Measurements from ENCODE around the gene C6orf47. TPM values are rescaled to one million over a fixed set of nuclear protein-coding genes. Genes with fewer than 3 reads are reported as not detected.

C6orf47 gene
- total RNA-seq, 2 experiments from 2014 or later: 16.7 to 18.5 TPM

DNA sequence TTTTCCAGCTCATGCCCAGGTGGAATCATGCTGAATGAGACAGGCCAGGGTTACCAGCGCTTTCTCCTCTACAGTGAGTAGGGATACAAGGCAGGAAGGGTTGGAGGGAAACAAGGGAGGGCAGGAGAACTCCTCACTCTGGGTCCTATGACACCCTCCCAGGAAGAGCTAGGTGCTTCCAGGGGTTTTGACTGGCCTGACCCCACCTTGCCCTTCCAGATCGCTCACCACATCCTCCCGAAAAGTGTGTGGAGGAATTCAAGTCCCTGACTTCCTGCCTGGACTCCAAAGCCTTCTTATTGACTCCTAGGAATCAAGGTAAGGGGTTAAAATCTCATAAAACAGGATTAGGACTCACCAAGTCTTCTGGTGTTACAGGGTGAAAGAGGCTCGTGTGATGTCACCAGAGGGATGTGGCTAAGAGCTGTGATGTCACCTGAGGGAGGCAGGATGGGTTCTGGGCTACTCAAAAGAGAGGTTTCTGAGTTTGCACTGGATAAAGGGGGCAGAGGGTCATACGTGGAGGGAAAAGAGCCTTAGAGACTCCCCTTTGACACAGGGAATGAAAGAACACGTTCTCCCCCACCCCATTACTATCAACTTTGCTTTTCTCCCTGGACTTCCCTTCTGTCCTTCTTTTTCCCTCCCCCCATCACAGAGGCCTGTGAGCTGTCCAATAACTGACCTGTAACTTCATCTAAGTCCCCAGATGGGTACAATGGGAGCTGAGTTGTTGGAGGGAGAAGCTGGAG is 3.0 kb downstream of the C6orf47 start:
- H3K4me2 ChIP-seq (ENCODE audit: low read length): no peak overlapping the region

DNA sequence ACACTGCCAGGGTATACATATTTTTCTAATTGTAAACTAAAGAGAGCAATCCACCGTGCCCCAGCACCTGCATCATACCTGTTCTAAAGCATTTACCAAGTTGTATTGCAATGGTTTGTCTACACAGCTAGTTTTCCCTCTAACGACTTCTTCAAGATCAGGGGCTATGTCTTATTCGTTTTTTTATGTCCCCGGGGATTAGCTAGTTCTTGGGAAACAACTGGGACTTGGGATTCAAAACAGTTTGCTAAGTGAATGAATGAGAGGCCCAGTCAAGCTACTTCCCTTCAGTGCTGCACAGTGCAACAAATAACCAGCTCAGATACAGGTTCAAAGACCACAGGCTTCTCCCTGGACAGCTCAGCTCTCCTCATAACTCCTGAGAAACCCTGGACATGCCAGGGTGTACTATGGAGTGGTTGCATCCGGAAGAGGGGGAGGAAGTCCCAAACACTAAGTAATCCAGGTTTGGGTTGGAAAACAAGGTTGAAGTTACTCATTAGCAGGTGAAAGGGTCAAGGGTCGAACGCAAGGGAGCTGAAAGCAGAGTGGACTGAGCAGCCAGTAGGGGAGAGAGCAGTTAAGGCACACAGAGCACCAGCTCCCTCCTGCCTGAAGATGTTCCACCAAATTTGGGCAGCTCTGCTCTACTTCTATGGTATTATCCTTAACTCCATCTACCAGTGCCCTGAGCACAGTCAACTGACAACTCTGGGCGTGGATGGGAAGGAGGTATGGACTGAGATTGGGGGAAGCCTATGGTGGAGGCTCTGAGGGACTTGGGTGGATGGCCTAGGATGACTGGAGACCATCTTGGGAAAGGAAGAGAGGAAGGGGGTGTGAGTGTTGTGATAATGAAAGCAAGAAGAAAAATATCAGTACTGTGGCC is 5.0 kb downstream of the C6orf47 start, which contains the start of gene APOM:
Gene APOM (plus strand): TSS at position 546 of the 889 bp plus-strand sequence. CDS start 73 bp downstream, at position 619.
- peaks cover 38% of the 10 kb centered on the region for H3K4me1 ChIP-seq (ENCODE audit: insufficient read depth, low read length, poor library complexity, severe bottlenecking)
- no peak within 1 kb of the TSS for H2AFZ ChIP-seq (ENCODE audit: low read length)
- DNase-seq (ENCODE audit: low spot score): no peak
- H3K79me2 ChIP-seq (ENCODE audit: insufficient read depth, low read depth, low read length): peaks cover 24% of the 10 kb centered on the region
- peaks cover 7% of the 10 kb centered on the region; the same call in 1 of the 2 replicates for H3K36me3 ChIP-seq (ENCODE audit: insufficient read depth, low read length)
- ChIA-PET POLR2A (interaction anchor here (0.6 to 0.7 kb wide), 2 partner anchors 9 to 18 kb away, joined by 3 read pairs; partner anchors contain the start of gene GPANK1), CTCF (ENCODE audit: unreplicated experiment) (no interaction called here)
- H3K4me2 ChIP-seq (ENCODE audit: low read length): no peak within 1 kb of the TSS
- H4K20me1 ChIP-seq (ENCODE audit: insufficient read depth, low read length): 0 out of 2 replicates have a peak, but pooled peaks cover 4% of the 10 kb centered on the region
- H3K9me2 ChIP-seq (ENCODE audit: insufficient read depth, low read length): no peaks in the 10 kb centered on the region
- H3K4me3 ChIP-seq (ENCODE audit: low read depth, low read length, poor library complexity, severe bottlenecking): no peak within 1 kb of the TSS
- no peaks in the 10 kb centered on the region for H3K9me3 ChIP-seq (ENCODE audit: low read length)
- TF ChIP-seq, protein P1, sequence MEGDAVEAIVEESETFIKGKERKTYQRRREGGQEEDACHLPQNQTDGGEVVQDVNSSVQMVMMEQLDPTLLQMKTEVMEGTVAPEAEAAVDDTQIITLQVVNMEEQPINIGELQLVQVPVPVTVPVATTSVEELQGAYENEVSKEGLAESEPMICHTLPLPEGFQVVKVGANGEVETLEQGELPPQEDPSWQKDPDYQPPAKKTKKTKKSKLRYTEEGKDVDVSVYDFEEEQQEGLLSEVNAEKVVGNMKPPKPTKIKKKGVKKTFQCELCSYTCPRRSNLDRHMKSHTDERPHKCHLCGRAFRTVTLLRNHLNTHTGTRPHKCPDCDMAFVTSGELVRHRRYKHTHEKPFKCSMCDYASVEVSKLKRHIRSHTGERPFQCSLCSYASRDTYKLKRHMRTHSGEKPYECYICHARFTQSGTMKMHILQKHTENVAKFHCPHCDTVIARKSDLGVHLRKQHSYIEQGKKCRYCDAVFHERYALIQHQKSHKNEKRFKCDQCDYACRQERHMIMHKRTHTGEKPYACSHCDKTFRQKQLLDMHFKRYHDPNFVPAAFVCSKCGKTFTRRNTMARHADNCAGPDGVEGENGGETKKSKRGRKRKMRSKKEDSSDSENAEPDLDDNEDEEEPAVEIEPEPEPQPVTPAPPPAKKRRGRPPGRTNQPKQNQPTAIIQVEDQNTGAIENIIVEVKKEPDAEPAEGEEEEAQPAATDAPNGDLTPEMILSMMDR (conservative IDR thresholded peaks at IDR 0.05; ENCODE audit: low read length): no peak
- no peak for TF ChIP-seq EZH2phosphoT487 (IDR thresholded peaks at IDR 0.05; ENCODE audit: borderline replicate concordance, low read depth, low read length)
- intact Hi-C loops (cut with micrococcal nuclease; ENCODE audit: unreplicated experiment): no loop called here
- H3K27ac ChIP-seq (ENCODE audit: low read depth, low read length, poor library complexity, severe bottlenecking): no peak within 1 kb of the TSS
- no TSS peak for BruUV-seq (replicated peaks)

More for the DNA sequence above, 3.0 kb downstream of the C6orf47 start:
- DNase-seq (ENCODE audit: low spot score): no peak
- Histone ChIP-seq H3K79me2 (ENCODE audit: insufficient read depth, low read depth, low read length) (peaks cover 18% of the 10 kb centered on the region; the same call in 1 of the 2 replicates), H3K4me1 (ENCODE audit: insufficient read depth, low read length, poor library complexity, severe bottlenecking) (peaks cover 46% of the 10 kb centered on the region), H4K20me1 (ENCODE audit: insufficient read depth, low read length) (no peaks in the 10 kb centered on the region), H3K9me3 (ENCODE audit: low read length) (no peaks in the 10 kb centered on the region), H3K4me3 (ENCODE audit: low read depth, low read length, poor library complexity, severe bottlenecking) (no peak overlapping the region), H2AFZ (ENCODE audit: low read length) (no peak overlapping the region), H3K9me2 (ENCODE audit: insufficient read depth, low read length) (no peaks in the 10 kb centered on the region), H3K27ac (ENCODE audit: low read depth, low read length, poor library complexity, severe bottlenecking) (no peak overlapping the region), H3K36me3 (ENCODE audit: insufficient read depth, low read length) (peaks cover 18% of the 10 kb centered on the region)
- TF ChIP-seq EZH2phosphoT487 (IDR thresholded peaks at IDR 0.05; ENCODE audit: borderline replicate concordance, low read depth, low read length): no peak
- TF ChIP-seq, protein P1 (conservative IDR thresholded peaks at IDR 0.05; ENCODE audit: low read length): no peak
- BruUV-seq (replicated peaks): no TSS peak
- CTCF ChIA-PET (ENCODE audit: unreplicated experiment): no interaction called here
- POLR2A ChIA-PET: interaction anchor here (0.6 kb wide), 2 partner anchors 74 to 1190 kb away, joined by 3 to 4 read pairs; no protein-coding TSS in a partner anchor
- intact Hi-C loops (cut with micrococcal nuclease; ENCODE audit: unreplicated experiment): no loop called here

Data from OCI-LY7 (cell line).